CD4-positive, CD25-positive, alpha-beta regulatory T cell (primary cell): ENCODE results near the gene NCOA1. TPM values are rescaled to one million over a fixed set of nuclear protein-coding genes. Genes with fewer than 3 reads are reported as not detected.
A peak's percentile ranks its signal among the peaks of the same experiment; 100 is the strongest.
"Not testable (repeated sequence)": the region's sequence is repeated elsewhere in the genome, so short reads cannot be mapped to it uniquely, and the experiment has no call there.

ENCODE experiments used
- ATAC-seq, 2 donors: fragments of 150-1000 bp; cut with Tn5 transposase; one replicate each; pipeline ENCODE4 v1.10.0; 2021; ENCODE audit warnings: low read depth in 2 of 2, moderate number of reproducible peaks in 2 of 2, moderate library complexity in 1 of 2
- DNase-seq, 3 donors: peaks; one replicate each; pipeline versions ENCODE4 v3.0.0 to v3.0.0-alpha.2; 2012 to 2022; ENCODE audit warnings: mixed read lengths in 1 of 3
- H3K27ac ChIP-seq: one replicate; pipeline ENCODE4 v1.7.0; 2013; ENCODE audit warnings: mild to moderate bottlenecking, low read length; ENCODE audit not compliant: insufficient read depth, poor library complexity, severe bottlenecking
- H3K27me3 ChIP-seq: one replicate; pipeline ENCODE4 v1.7.0; 2013; ENCODE audit warnings: low read length; ENCODE audit not compliant: control insufficient read depth, insufficient read depth
- H3K36me3 ChIP-seq: one replicate; pipeline ENCODE4 v1.7.0; 2013; ENCODE audit warnings: mild to moderate bottlenecking, low read length, moderate library complexity; ENCODE audit not compliant: control insufficient read depth, insufficient read depth
- H3K4me1 ChIP-seq: 2 replicates; pipeline ENCODE4 v1.7.0; 2013; ENCODE audit warnings: mild to moderate bottlenecking, low read length; ENCODE audit not compliant: insufficient read depth, control insufficient read depth, poor library complexity, severe bottlenecking
- H3K4me3 ChIP-seq: one replicate; pipeline ENCODE4 v1.7.0; 2013; ENCODE audit warnings: low read depth, mild to moderate bottlenecking, low read length, moderate library complexity
- H3K9me3 ChIP-seq, 2 experiments: 1 replicate in 1 of 2; 2 replicates in 1 of 2; pipeline ENCODE4 v1.7.0; 2013; ENCODE audit warnings: low read length in 2 of 2, mild to moderate bottlenecking in 1 of 2, moderate library complexity in 1 of 2; ENCODE audit not compliant: control insufficient read depth in 2 of 2
- H3K27ac Mint-ChIP-seq, 3 donors: one replicate each; pipeline ENCODE4 v1.8.0; 2020 to 2022; ENCODE audit warnings: mild to moderate bottlenecking in 3 of 3, mixed read lengths in 3 of 3, moderate library complexity in 2 of 3
- H3K27me3 Mint-ChIP-seq: one replicate; pipeline ENCODE4 v1.8.0; 2022; ENCODE audit warnings: mild to moderate bottlenecking, mixed read lengths
- H3K36me3 Mint-ChIP-seq: one replicate; pipeline ENCODE4 v1.8.0; 2020; ENCODE audit warnings: mixed read lengths
- H3K4me1 Mint-ChIP-seq, 4 donors: one replicate each; pipeline ENCODE4 v1.8.0; 2020 to 2022; ENCODE audit warnings: mixed read lengths in 4 of 4, mild to moderate bottlenecking in 1 of 4
- H3K4me3 Mint-ChIP-seq, 4 donors: one replicate each; pipeline ENCODE4 v1.8.0; 2020 to 2022; ENCODE audit warnings: mild to moderate bottlenecking in 4 of 4, mixed read lengths in 4 of 4, moderate library complexity in 3 of 4
- H3K9me3 Mint-ChIP-seq, 7 donors: one replicate each; pipeline ENCODE4 v1.8.0; 2020 to 2022; ENCODE audit warnings: mixed read lengths in 7 of 7, mild to moderate bottlenecking in 3 of 7, moderate library complexity in 2 of 7
- polyA plus RNA-seq, 4 donors: library from polyadenylated mRNA; unstranded; fragments of 300-500 nt; fragmentation: Illumina TruSeq; gene quantifications; one replicate each; pipeline ENCODE4 v1.2.3, GENCODE V29; 2021
- total RNA-seq: library from RNA; stranded (reverse); gene quantifications from one replicate; pipeline ENCODE4 v1.2.3, GENCODE V29; 2022

The NCOA1 gene
- total and polyA plus RNA-seq, 5 donors from 2014 or later = 9.0 to 53.6 (median 15.2) TPM

DNA sequence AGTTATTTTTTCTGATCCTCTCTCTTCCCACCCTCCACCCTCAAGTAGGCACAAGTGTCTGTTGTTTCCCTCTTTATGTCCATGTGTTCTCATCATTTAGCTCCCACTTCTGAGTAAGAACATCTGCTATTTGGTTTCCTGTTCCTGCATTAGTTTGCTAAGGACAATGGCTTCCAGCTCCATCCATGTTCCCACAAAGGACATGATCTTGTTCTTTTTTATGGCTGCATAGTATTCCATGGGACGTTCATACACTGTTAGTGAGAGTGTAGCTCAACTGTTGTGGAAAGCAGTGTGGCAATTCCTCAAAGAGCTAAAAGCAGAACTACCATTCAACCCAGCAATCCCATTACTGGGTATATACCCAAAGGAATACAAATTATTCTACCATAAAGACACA lies 22.6 kb upstream of the NCOA1 start:
- not testable (repeated sequence) for H3K27ac Mint-ChIP-seq, ATAC-seq, H3K4me3 ChIP-seq, H3K36me3 Mint-ChIP-seq, H3K4me3 Mint-ChIP-seq, H3K27ac ChIP-seq, H3K4me1 Mint-ChIP-seq, H3K9me3 Mint-ChIP-seq, H3K9me3 ChIP-seq, DNase-seq, H3K27me3 ChIP-seq, H3K36me3 ChIP-seq, H3K4me1 ChIP-seq, H3K27me3 Mint-ChIP-seq

DNA sequence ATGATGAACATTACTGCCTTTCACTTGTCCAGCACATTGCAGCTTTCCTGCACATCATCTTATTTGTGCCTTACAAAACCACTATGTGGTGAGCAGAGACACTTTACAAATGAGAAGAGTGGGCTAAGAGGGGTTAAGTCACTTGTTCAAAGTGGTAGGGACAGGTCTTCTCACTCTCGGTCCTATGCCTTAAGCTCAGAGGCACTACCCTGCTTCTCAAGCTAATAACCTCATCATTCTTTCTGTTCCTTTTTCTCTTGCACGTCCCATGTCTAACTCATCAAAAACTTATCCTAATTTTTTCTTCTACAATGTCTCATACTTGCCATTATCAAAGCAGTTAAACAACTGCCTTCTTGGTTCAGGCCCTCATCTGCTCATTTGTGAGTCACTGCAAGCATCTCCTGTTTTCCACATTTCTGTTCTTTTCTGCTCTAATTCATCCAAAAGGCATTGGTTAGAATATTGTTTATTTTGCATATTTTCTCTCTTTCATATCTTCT lies 21.9 kb upstream of the NCOA1 start:
- no peak overlapping the region for H3K27ac ChIP-seq
- no peaks in the 10 kb centered on the region for H3K4me1 Mint-ChIP-seq
- no peak overlapping the region for H3K4me3 ChIP-seq
- H3K9me3 ChIP-seq = no peaks in the 10 kb centered on the region
- peak overlapping the region in 1 of 3 donors; percentile 15 for H3K27ac Mint-ChIP-seq
- no peak overlapping the region for H3K4me3 Mint-ChIP-seq
- H3K9me3 Mint-ChIP-seq = peaks cover 0 to 2% (median 0%) of the 10 kb centered on the region in 7 donors
- no peak for ATAC-seq
- H3K27me3 Mint-ChIP-seq = peaks cover 4% of the 10 kb centered on the region
- no peak for DNase-seq
- no peaks in the 10 kb centered on the region for H3K36me3 ChIP-seq
- no peaks in the 10 kb centered on the region for H3K4me1 ChIP-seq
- H3K27me3 ChIP-seq = peaks cover 2% of the 10 kb centered on the region
- H3K36me3 Mint-ChIP-seq = no peaks in the 10 kb centered on the region

DNA sequence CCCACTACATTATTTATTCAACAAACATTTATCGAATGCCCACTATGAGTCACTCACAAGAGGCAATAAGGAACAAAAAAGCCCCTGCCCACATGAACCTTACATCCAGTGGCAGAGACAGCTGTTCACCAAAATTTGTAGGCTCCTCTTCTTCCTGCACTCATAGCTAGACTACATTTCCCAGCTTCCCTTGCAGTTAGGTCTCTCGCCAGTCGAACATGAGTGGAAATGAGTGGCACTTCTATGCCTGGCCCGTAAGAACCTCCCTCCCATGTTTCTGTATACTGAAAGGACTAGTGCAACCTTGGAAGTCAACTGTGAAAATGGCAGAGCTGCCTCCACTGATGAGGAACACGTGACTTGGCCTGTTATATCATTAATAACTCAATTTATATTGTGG lies 19.4 kb upstream of the NCOA1 start:
- DNase-seq = peak in 2 of 3 donors; percentile 19 to 51

DNA sequence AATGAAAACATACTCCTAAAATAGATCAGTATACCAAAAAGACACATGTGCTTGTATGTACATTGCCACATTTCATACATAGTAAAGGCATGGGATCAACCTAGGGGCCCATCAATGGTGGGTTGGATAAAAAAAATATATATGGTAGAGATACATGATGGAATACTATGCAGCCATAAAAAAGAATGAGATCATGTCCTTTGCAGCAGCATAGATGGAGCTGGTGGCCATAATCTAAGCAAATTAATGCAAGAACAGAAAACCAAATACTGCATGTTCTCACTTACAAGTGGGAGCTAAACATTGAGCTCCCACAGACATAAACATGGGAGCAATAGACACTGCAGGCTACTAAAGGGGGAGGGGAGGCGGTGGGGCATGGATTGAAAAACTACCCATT lies 18.6 kb upstream of the NCOA1 start:
- Histone ChIP-seq H3K27me3 (peaks cover 2% of the 10 kb centered on the region), H3K27ac (no peak overlapping the region), H3K9me3 (no peaks in the 10 kb centered on the region), H3K4me1 (no peaks in the 10 kb centered on the region), H3K4me3 (no peak overlapping the region), H3K36me3 (no peaks in the 10 kb centered on the region)
- Mint-ChIP-seq H3K27ac (no peak overlapping the region), H3K36me3 (no peaks in the 10 kb centered on the region), H3K4me3 (no peak overlapping the region), H3K4me1 (no peaks in the 10 kb centered on the region), H3K27me3 (peaks cover 4% of the 10 kb centered on the region), H3K9me3 (peaks cover 0 to 2% (median 0%) of the 10 kb centered on the region in 7 donors)
- DNase-seq = no peak
- no peak for ATAC-seq

More for the DNA sequence above, 19.4 kb upstream of the NCOA1 start:
- no peak overlapping the region for H3K27ac Mint-ChIP-seq
- no peaks in the 10 kb centered on the region for H3K36me3 Mint-ChIP-seq
- H3K27me3 Mint-ChIP-seq = peaks cover 4% of the 10 kb centered on the region
- H3K4me1 Mint-ChIP-seq = no peaks in the 10 kb centered on the region
- H3K4me1 ChIP-seq = no peaks in the 10 kb centered on the region
- no peak overlapping the region for H3K4me3 ChIP-seq
- H3K9me3 ChIP-seq = no peaks in the 10 kb centered on the region
- no peak overlapping the region for H3K27ac ChIP-seq
- H3K36me3 ChIP-seq = no peaks in the 10 kb centered on the region
- no peak overlapping the region for H3K4me3 Mint-ChIP-seq
- H3K9me3 Mint-ChIP-seq = peaks cover 0 to 2% (median 0%) of the 10 kb centered on the region in 7 donors
- H3K27me3 ChIP-seq = peaks cover 2% of the 10 kb centered on the region
- ATAC-seq = peak in 1 of 2 donors; percentile 37

DNA sequence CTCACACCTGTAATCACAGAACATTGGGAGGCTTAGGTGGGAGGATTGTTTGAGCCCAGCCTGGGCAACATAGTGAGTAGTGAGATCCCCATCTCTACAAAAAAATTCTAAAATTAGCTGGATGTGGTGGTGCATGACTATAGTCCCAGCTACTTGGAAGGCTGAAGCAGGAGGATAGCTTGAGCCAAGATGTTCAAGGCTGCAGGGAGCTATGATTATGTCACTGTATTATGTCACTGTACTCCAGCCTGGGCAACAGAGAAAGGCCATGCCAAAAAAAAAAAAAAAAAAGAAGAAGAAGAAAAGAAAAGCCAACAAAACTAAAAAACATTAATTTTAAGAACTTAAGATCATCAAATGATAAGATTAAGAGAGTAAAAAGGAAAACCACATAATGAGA lies 17.4 kb upstream of the NCOA1 start:
- Histone ChIP-seq H3K27me3 (peaks cover 2% of the 10 kb centered on the region), H3K27ac (no peak overlapping the region), H3K4me1 (no peaks in the 10 kb centered on the region), H3K36me3 (no peaks in the 10 kb centered on the region), H3K4me3 (no peak overlapping the region), H3K9me3 (no peaks in the 10 kb centered on the region)
- no peak for DNase-seq
- H3K4me1 Mint-ChIP-seq = no peaks in the 10 kb centered on the region
- no peaks in the 10 kb centered on the region for H3K36me3 Mint-ChIP-seq
- H3K9me3 Mint-ChIP-seq = peaks cover 0 to 2% (median 0%) of the 10 kb centered on the region in 7 donors
- H3K27me3 Mint-ChIP-seq = no peaks in the 10 kb centered on the region
- no peak overlapping the region for H3K27ac Mint-ChIP-seq
- no peak overlapping the region for H3K4me3 Mint-ChIP-seq
- no peak for ATAC-seq

DNA sequence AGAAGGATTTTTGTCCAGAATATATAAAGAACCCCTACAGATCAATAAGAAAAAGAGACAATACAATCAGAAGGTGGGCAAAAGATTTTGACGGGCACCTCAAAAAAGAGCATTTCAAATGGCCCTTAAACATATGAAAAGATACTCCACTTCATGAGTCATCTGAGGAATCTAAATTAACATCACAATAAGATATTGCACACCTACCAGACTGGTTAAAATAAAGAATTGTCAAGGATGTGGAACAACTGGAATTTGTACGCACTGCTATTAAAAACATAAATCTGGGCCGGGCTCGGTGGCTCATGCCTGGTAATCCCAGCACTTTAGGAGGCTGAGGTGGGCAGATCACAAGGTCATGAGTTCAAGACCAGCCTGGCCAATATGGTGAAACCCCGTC lies 17.0 kb upstream of the NCOA1 start:
- H3K27me3 ChIP-seq = peaks cover under 1% of the 10 kb centered on the region
- no peak overlapping the region for H3K4me3 ChIP-seq
- H3K27ac ChIP-seq = no peak overlapping the region
- no peaks in the 10 kb centered on the region for H3K36me3 Mint-ChIP-seq
- H3K27ac Mint-ChIP-seq = no peak overlapping the region
- H3K9me3 ChIP-seq = no peaks in the 10 kb centered on the region
- no peaks in the 10 kb centered on the region for H3K4me1 Mint-ChIP-seq
- no peaks in the 10 kb centered on the region for H3K4me1 ChIP-seq
- DNase-seq (no peak), ATAC-seq (no peak)
- peaks cover 0 to 2% (median 0%) of the 10 kb centered on the region in 7 donors for H3K9me3 Mint-ChIP-seq
- no peaks in the 10 kb centered on the region for H3K36me3 ChIP-seq
- H3K27me3 Mint-ChIP-seq = no peaks in the 10 kb centered on the region
- no peak overlapping the region for H3K4me3 Mint-ChIP-seq

DNA sequence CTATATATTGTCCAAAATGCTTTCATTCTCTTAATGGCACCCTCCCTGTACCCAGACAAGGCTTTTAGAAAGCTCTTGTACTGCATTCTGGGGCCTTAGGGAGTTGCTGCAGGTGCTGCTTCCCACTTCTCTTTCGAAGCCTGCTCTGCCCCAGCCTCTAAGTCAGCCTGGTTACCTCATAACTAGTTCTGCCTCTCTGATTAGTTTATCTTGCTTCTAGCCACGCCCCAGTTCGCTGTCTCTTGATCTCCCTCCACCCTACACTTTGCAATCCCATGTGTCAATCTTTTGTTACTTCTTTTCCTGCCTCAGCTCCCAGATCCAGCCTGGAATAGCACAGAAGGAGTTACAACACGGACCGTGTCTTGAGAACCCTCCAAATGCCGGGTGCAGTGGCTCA lies 13.8 kb upstream of the NCOA1 start:
- Histone ChIP-seq H3K27ac (no peak overlapping the region), H3K27me3 (no peaks in the 10 kb centered on the region), H3K4me3 (no peak overlapping the region), H3K4me1 (no peaks in the 10 kb centered on the region), H3K36me3 (no peaks in the 10 kb centered on the region), H3K9me3 (no peaks in the 10 kb centered on the region)
- DNase-seq = no peak
- Mint-ChIP-seq H3K27me3 (no peaks in the 10 kb centered on the region), H3K36me3 (no peaks in the 10 kb centered on the region), H3K9me3 (peaks cover 0 to 2% (median 0%) of the 10 kb centered on the region in 7 donors), H3K4me3 (no peak overlapping the region), H3K4me1 (no peaks in the 10 kb centered on the region), H3K27ac (peak overlapping the region in 2 of 3 donors; percentile 46 to 87)
- ATAC-seq = no peak

DNA sequence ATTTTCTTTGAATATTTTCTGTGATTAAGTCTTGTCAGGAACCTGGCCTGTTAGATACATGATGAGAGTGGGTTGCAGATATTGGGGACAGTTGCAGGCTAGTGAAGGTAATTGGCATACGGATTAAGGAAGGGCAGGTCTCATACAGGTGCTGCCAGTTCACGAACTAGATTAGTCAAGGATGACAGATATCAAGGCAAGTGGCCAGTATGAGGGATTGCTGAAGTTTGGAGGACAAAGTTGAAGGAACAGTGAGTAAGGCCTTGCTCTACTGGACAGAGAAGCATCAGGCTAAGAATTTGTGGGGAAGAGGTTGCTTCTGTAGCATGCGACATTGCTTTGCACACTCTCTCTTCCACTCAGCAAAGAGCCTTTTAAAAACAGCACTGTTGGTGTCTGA lies 12.8 kb upstream of the NCOA1 start:
- ATAC-seq = no peak
- Histone ChIP-seq H3K4me1 (no peaks in the 10 kb centered on the region), H3K9me3 (no peaks in the 10 kb centered on the region), H3K27ac (no peak overlapping the region), H3K36me3 (no peaks in the 10 kb centered on the region), H3K4me3 (no peak overlapping the region), H3K27me3 (no peaks in the 10 kb centered on the region)
- H3K36me3 Mint-ChIP-seq = no peaks in the 10 kb centered on the region
- H3K27me3 Mint-ChIP-seq = no peaks in the 10 kb centered on the region
- no peak overlapping the region for H3K4me3 Mint-ChIP-seq
- no peaks in the 10 kb centered on the region for H3K4me1 Mint-ChIP-seq
- no peaks in the 10 kb centered on the region for H3K9me3 Mint-ChIP-seq
- no peak for DNase-seq
- peak overlapping the region in 1 of 3 donors; percentile 21 for H3K27ac Mint-ChIP-seq
